GM08714 (cell line): ENCODE data around the gene TMEM38B.
A peak's percentile ranks its signal among the peaks of the same experiment; 100 is the strongest.

Experiments
- H3K4me3 ChIP-seq: fragments of 200-500 bp; sonication (Bioruptor generic); 2 replicates; pipeline ENCODE4 v1.5.1; 2014; ENCODE audit warnings: mild to moderate bottlenecking, low read length, inconsistent platforms
- ZNF274 ChIP-seq: IDR thresholded peaks from 2 replicates; pipeline ENCODE4 v1.6.1; 2012; ENCODE audit warnings: mild to moderate bottlenecking, low read depth, low read length

TMEM38B gene, protein sequence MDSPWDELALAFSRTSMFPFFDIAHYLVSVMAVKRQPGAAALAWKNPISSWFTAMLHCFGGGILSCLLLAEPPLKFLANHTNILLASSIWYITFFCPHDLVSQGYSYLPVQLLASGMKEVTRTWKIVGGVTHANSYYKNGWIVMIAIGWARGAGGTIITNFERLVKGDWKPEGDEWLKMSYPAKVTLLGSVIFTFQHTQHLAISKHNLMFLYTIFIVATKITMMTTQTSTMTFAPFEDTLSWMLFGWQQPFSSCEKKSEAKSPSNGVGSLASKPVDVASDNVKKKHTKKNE

DNA sequence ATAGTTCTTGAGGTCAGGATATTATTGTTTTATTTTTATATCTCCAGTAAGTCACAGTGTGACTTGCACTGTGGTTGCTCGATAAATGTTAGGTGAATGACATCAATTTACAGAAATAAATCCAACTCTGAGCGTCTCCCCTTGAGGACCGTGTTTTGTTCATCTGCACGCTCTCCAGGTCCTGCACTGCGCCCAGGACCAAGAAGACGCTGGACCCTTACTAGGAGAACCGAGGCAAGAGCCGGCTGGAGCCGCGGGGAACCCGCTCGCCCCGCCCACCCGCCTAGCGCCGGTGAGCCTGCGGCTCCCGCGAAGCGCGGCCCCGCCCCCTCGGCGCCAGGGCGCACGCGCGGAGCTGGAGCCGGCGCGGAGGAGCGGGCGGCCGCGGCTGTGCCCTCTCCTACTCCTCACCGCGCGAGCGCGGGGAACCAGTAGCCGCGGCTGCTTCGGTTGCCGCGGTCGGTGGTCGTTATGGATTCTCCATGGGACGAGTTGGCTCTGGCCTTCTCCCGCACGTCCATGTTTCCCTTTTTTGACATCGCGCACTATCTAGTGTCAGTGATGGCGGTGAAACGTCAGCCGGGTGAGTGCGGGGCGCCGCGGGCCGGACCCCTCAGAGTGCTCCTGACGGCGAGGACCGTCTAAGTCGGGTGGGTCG, at the start of gene TMEM38B:
TSS of gene TMEM38B (plus strand) at position 352 of the 658 bp plus-strand sequence. CDS start at position 472, 120 bp downstream.
- TF ChIP-seq ZNF274: no peak
- H3K4me3 ChIP-seq: peak within 1 kb of the TSS; percentile 82

DNA sequence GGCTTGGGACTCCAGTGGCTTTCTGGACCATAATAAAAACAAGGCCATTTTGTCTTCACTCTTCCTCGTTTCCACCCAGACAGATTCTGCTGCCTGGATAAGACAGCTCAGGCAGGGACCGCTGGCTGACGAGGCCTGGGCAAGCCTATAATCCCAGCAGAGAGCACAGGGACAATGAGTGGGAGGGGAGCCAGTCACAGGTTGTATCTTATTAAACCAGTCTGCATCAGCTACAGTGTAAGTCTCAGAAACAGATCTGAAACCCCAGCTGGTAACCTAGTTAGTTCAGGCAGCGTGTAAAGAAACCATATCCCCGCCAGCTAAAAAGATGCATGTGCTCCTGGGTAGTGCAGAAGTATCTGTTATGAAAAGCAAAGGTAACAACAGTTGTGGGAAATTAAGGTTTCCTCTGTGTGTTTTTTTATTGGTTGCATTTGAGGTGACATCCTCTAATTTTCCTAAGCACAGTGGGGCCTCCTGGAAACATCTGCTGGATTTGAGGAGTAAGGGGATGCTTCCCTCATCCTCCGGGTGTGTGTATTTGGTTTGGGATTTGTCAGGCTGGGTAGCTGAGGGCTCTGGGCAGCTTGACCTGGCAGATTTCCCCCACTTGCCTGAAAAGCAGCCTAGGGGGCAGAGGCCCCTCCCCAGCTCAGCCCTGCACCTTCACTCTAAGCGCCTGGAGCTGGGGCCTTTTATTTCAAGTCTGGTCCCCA, 47.3 kb upstream of the TMEM38B start:
- H3K4me3 ChIP-seq: no peak overlapping the region
- TF ChIP-seq ZNF274: no peak

DNA sequence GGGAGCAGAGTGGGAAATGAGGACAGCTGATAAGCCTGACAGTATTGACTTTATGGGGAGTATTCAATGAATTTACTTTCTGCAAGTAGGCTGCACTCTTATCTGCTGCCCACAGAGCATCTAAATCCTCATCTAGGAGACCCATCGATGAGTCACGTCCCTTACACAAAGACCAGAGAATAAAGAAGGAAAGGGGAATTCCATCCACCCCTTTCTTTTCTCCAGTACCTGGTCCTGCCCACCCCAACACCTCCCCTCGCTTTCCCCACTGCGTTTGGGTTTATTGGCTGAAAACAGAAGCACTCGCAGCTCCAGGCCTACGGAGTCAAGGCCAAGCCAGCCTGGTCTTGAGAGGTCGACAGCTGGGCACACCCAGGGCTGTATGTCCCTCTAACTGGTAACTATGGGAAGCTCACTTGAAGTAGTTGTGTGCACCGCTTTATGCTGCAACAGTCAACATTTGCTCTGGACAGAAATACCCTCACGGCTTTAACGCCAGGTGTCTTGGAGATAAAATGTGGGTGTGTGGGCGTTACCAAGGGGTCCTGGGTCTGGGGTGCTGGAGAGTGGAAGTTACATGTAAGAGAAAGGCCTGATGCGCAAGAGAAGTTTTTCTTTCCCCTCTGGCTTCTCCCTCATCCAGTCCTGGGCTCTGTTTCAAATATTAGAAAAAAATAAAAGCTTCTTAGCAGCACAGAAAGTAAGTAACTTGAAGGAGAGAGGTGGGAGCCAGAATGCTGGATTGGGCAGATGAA, 46.6 kb upstream of the TMEM38B start:
- no peak for TF ChIP-seq ZNF274
- no peak overlapping the region for H3K4me3 ChIP-seq

DNA sequence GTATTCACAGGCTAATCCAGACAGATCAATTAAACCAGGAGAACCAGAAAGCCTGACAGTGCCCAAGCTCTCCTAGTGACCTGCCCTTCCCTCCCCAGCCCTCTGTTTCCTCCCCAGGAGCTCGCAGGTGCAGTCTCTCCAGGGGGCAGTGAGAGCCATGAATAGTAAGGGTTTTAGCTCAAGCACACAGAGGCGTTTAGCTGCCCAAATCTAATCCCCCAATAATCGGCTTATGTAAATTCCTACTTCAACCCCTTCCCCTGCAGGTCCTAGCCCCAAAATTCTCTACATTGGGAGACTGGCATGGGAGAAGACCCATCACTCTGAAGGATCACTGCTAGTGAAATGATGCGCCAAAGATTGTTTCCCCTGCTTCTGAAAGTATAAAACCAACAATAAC, 42.5 kb upstream of the TMEM38B start:
- no peak for TF ChIP-seq ZNF274

DNA sequence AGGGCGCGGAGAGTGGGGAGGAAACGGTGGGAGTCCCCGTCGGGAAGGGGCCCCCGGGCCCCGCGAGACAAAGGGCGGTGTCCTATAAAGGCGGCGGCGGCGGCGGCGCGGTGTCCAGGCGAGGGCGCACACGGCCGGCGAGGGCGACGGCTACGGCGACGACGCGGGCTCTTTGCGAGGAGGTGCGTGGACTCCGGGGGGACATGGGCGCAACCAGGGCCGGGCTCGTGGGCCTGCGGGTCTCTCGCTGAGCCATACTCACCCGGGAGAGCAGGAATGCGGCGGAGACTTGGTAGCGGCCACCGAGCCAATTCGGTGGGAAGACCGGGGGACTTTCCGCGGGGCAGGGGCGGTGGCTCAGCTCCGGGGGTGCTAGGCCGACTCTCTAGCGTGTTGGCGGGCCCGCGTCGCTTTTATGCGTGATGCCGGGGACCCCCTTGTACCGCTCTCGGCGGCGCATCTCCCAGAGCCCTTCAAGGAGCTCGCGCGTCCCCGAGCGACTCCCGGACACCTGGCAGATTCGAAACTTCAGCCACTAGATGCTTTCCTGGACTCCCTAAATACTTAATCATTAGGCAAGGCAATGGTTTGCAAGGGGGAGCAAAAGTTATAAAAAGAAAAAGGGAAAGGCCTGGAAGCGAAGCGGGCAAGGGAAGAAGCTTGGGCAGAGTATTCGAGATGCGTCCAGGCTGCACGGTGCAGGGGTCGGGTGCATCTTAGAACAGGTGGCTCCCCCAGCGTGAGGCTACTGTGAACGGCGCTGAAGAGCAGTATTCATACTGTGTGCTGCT, 38.0 kb upstream of the TMEM38B start:
- no peak for TF ChIP-seq ZNF274
- H3K4me3 ChIP-seq: peak overlapping the region; percentile 51; the same call in 1 of the 2 replicates

More for the DNA sequence above, 42.5 kb upstream of the TMEM38B start:
- no peak overlapping the region for H3K4me3 ChIP-seq

DNA sequence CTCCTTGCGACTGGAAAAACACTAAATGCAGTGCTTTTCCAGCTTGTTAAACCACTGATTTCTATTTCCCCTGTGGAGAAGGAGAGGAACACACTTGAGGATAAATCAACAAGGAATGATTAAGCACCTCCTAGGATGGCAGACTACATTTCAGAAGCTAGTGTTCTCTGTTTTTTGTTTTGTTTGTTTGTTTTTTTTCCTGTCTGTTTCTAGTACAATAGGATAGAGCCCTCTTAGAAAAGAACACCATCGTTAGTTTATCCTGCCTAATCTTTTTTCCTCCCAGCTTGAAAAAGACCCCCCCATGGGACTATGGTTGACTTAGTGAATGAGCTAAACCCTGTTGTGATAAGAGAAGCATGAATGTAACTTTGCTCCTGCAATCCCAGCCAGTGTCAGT, 36.0 kb upstream of the TMEM38B start:
- TF ChIP-seq ZNF274: no peak
- no peak overlapping the region for H3K4me3 ChIP-seq

DNA sequence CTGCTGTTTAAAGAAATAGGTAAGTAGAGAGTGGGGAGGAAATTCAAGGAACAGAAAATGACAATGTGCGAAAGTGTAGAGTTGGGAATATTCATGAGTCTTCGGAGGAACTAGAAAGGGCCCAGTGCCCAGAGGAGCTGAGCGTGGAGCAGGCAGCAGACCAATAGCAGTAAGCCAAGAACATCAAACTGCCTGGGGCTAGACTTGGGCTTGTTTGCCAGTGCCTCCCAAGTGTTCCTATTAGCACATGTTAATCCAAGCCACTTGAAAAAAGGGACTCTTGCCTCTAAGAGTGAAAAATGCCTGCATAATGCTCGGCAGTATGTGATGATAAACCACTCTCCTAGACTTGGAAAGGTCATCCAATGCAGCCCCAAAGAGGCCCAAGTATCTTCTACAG, 33.3 kb upstream of the TMEM38B start:
- TF ChIP-seq ZNF274: no peak
- H3K4me3 ChIP-seq: no peak overlapping the region

DNA sequence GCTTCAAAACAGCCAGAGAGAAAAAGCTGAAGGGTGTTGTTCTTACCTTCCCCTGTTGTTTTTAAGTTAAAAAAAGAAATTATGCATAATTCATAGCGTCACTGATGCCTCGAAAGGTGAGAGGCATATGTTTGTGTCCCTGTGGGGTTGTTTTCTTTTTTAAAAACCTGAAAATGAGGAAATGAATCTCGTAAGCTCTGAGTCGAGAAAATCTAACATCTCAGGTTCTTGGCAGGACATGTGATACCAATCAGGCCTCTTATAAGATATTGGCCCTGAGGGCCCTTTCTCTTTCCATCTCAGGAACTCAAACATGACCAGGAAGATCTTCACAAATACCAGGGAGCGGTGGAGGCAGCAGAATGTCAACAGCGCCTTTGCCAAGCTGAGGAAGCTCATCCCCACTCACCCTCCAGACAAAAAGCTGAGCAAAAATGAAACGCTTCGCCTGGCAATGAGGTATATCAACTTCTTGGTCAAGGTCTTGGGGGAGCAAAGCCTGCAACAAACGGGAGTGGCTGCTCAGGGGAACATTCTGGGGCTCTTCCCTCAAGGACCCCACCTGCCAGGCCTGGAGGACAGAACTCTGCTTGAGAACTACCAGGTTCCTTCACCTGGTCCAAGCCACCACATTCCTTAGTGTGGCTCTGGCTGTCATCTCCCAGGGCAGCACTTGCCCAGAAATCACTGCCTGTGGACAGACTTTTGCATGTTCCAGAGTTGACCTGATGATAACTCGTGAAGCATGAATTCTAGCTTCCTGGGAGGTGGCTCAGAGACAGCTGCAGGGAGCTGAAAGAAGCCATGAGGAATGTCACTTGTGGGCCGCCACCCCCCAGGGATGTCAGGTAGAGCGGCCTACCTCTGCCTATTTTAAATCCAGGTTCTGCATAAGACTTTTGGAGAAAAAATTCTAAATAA, 31.9 kb upstream of the TMEM38B start, which contains the start of gene TAL2:
TSS of gene TAL2 (plus strand) at position 274 of the 921 bp plus-strand sequence. CDS start at position 314, 40 bp downstream.
- no peak for TF ChIP-seq ZNF274
- no peak within 1 kb of the TSS for H3K4me3 ChIP-seq

DNA sequence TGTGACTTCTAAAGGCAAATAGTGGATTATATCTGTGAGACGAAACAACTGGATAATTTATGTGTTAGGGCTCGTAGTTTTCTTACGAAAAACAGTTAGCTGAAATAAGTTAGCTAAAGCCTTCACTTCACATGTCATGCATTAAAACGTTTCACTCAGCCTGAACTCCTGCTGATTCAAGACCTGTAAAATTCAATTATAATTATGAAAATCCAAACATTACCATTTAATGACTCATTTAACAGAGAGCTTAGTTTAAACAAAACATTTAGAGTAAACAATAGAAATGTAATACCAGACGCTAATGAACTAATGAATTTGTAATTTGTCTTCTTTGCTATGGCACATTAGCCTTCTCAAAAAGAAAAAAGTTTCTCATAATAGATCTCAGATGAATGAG, 30.4 kb upstream of the TMEM38B start:
- TF ChIP-seq ZNF274: no peak
- H3K4me3 ChIP-seq: no peak overlapping the region

DNA sequence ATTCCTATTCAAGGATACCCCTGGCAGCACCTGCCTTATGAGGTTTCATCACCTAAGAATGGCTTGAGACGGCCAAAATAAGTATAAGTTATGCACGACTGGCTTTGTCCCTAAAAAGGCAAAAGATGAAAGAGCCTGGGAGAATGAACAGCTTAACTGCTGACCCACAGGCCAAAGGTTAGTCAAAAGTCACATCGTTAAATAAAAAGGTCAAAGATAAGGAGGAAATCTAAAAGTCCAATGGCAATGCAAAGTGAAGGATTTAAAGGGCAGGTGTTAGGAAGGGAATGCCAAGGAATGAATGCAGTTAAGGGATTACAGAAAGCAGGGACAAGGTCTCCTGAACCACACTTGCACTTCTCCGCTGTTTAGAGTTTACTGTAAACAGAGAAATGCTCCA, 26.5 kb upstream of the TMEM38B start:
- H3K4me3 ChIP-seq: no peak overlapping the region
- TF ChIP-seq ZNF274: no peak

DNA sequence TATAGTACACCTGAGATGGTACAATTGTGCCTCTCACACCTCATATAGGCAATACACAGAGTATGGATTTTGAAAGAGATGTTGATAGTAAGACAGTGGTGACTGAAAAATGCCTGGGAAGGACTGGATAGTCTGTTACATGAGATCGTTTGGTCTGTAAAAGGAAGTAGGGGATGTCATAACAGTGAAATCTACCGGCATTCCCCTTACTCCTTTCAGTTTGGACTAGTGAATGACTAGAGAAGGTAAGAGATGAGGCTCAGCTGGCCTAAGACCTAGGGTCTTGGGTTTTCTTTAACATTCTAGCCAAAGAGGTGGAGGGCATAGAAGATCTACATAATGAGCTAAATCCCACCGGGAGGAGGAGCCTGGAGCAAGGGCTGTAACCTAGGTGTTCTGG, 24.0 kb upstream of the TMEM38B start:
- TF ChIP-seq ZNF274: no peak
- no peak overlapping the region for H3K4me3 ChIP-seq

DNA sequence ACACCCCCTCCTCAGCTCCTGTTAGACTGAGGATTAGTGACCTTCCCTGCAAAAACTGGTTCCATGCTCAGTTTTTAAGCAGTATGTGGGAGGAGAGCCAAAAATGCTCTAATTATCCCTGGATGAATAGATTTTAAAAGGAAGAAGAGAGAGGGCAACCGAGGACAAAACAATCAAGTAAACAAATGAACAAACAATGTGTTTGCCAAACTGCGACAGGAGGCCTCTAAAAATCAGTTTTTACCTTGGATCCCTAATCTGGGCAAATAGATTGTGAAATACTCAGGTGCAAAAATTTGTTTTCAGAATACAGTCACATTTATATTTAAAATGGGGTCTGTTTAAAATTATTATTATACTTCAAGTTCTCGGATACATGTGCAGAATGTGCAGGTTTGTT, 23.6 kb upstream of the TMEM38B start:
- TF ChIP-seq ZNF274: no peak
- no peak overlapping the region for H3K4me3 ChIP-seq
